Fibroblast of mammary gland (primary cell): ENCODE data around the gene ANKRD23.

Experiments used
- DNase-seq: peaks from one replicate; pipeline ENCODE4 v3.0.0-alpha.2; 2010; ENCODE audit warnings: low read depth
- H3K4me3 ChIP-seq: 2 replicates; pipeline ENCODE4 v1.5.1; 2011; ENCODE audit warnings: low read depth, mild to moderate bottlenecking, low read length, moderate library complexity; ENCODE audit not compliant: control insufficient read depth
- TF ChIP-seq, protein P1 (sequence below): conservative IDR thresholded peaks from 2 replicates; pipeline ENCODE4 v1.5.1; 2011; ENCODE audit warnings: low read depth, low read length, inconsistent platforms; ENCODE audit not compliant: control insufficient read depth, insufficient read depth

The ANKRD23 gene

DNA sequence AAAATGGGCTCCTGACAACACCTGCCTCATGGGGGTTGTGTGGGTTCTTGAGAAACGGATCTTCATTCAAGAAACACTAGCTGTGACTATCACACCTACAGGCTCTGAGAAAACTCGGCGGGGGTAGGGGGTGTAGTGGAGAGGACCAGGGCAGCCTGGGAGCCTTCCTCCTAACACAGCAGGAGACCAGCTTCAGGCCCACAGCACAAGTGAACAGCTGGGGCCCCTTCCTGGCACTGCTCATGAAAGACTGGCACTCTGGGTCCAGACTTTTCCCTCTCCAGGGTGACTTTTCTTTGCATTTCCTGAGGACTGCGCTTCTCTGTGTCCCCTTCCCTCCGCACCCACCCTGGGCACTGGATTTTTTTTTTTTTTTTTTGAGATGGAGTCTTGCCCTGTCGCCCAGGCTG is 33.2 kb upstream of the ANKRD23 start:
- TF ChIP-seq, protein P1, sequence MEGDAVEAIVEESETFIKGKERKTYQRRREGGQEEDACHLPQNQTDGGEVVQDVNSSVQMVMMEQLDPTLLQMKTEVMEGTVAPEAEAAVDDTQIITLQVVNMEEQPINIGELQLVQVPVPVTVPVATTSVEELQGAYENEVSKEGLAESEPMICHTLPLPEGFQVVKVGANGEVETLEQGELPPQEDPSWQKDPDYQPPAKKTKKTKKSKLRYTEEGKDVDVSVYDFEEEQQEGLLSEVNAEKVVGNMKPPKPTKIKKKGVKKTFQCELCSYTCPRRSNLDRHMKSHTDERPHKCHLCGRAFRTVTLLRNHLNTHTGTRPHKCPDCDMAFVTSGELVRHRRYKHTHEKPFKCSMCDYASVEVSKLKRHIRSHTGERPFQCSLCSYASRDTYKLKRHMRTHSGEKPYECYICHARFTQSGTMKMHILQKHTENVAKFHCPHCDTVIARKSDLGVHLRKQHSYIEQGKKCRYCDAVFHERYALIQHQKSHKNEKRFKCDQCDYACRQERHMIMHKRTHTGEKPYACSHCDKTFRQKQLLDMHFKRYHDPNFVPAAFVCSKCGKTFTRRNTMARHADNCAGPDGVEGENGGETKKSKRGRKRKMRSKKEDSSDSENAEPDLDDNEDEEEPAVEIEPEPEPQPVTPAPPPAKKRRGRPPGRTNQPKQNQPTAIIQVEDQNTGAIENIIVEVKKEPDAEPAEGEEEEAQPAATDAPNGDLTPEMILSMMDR: no peak
- no peak for DNase-seq
- H3K4me3 ChIP-seq: no peak overlapping the region

- H3K4me3 ChIP-seq: no peak overlapping the region
- peak; percentile 75 for DNase-seq
- TF ChIP-seq, protein P1: no peak
These were observed 32.6 kb upstream of the ANKRD23 start for GRCh38 chr2:96876269-96877041.

DNA sequence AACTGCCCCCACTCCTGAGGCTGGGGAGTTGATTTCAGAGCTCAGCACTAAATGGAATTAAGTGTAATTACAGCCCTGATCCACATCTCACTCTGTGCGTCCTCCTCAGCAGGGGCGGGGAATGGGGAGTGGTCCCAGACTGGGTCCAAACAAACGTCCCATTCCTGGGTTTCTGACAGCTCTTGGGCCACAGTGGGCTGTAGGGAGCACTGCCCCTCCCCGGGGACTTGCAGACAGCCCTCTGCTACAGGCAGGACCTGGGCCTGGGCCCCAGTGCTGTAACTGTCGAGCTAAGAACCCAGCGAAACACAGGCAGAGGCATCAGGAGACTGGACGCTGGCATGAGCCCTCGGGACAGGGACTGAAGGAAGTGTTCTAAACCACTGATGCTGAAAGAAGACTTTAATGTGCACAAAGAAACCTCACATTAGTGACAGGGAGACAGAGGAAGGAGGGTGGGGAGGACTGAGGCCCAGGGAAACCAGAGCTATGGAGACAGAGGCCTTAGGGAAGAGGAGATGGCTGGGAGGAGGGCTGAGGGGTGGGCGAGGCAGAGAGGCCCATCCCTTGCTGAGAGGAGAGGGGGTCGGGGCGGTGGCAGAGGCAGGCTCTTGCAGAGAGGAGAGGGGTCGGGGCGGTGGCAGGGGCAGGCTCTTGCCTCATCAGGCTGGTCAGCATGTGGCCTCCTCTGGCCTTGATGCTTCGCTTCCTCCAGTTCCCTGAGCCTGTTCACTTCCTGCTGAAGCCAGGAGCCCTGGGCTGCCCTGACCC is 31.9 kb upstream of the ANKRD23 start:
- TF ChIP-seq, protein P1: no peak
- H3K4me3 ChIP-seq: no peak overlapping the region
- no peak for DNase-seq

DNA sequence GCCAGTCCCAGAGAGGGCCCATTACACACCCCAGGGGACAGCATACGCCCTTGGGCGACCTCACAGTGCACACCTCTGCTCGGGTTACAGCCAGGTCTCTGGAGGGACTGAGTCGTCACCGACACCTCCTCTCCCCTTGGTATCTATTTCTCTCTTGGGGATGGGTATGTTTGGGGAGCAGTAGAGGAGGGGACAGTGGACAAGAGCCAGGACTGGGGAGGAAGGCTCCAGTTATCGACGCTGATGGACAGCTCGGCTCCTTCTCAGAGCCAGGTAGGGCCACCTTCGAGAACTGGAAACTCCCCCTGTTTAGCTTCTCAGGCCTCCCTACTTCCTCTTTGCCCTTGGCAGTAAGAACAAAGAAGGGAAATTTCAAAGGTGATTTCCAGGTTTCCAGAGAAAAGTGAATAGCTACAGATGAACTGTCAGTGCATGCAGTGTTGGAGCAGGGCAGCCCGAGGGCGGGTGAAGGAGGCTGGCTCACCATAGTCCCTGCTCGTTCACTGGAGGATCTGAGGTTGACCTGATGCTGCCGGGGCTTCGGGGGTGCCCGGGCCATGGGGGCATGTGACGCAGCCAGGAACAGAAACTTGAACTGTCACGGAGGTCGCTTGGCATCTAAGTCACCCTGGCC is 30.5 kb upstream of the ANKRD23 start:
- TF ChIP-seq, protein P1: no peak
- no peak for DNase-seq
- H3K4me3 ChIP-seq: no peak overlapping the region

DNA sequence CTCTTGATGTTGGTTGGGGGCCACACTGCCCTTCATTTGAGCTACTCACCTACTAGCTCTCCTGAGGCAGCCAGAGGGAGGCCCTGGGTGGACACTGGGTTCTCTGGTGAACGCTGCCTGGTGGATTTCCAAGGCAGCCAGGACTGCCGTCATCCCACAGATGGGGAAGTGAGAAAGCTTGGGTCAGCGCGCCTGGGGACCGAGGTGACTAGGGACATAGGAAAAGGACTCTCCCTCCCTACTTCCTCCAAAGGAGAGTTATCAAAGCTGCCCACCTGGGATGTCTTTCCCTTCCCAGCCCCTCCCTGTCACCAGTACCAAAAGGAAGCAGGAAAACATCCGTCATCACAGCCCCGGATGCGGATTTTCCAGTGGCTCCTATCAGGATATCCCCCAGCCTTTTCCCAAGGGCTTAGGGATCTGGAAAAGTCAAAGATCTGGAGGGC is 29.9 kb upstream of the ANKRD23 start:
- TF ChIP-seq, protein P1: no peak
- H3K4me3 ChIP-seq: no peak overlapping the region
- no peak for DNase-seq

- DNase-seq: peak; percentile 38
- H3K4me3 ChIP-seq: no peak overlapping the region
- TF ChIP-seq, protein P1: no peak
These were observed 28.9 kb upstream of the ANKRD23 start for GRCh38 chr2:96872591-96873349.
